T-helper 2 cell treated with Interferon-gamma antibody and Interleukin-4, amounts not matched to agents 5 μg/mL and 100 μg/mL, for 36 hours (primary cell): ENCODE results near the gene SLC1A7.

ENCODE experiments used
- DNase-seq: peaks from one replicate; pipeline ENCODE4 v3.0.0; 2021; ENCODE audit warnings: low spot score
- H3K27ac Mint-ChIP-seq: one replicate; pipeline ENCODE4 v1.8.0; 2021; ENCODE audit warnings: mild to moderate bottlenecking, mixed read lengths
- H3K27me3 Mint-ChIP-seq: one replicate; pipeline ENCODE4 v1.8.0; 2021; ENCODE audit warnings: low read depth, mixed read lengths
- H3K36me3 Mint-ChIP-seq: one replicate; pipeline ENCODE4 v1.8.0; 2021; ENCODE audit warnings: low read depth, mixed read lengths
- H3K4me1 Mint-ChIP-seq: one replicate; pipeline ENCODE4 v1.8.0; 2021; ENCODE audit warnings: low read depth, mixed read lengths
- H3K4me3 Mint-ChIP-seq: one replicate; pipeline ENCODE4 v1.8.0; 2022; ENCODE audit warnings: mild to moderate bottlenecking, moderate library complexity, mixed read lengths
- H3K9me3 Mint-ChIP-seq: one replicate; pipeline ENCODE4 v1.8.0; 2021; ENCODE audit warnings: mixed read lengths

Gene SLC1A7

GRCh38 chr1:53091841-53092645 is 50.4 kb downstream of the SLC1A7 start:
- H3K4me1 Mint-ChIP-seq: no peaks in the 10 kb centered on the region
- H3K9me3 Mint-ChIP-seq: no peaks in the 10 kb centered on the region
- H3K27ac Mint-ChIP-seq: no peak overlapping the region
- no peak overlapping the region for H3K4me3 Mint-ChIP-seq
- H3K36me3 Mint-ChIP-seq: no peaks in the 10 kb centered on the region
- no peak for DNase-seq
- H3K27me3 Mint-ChIP-seq: no peaks in the 10 kb centered on the region

GRCh38 chr1:53090227-53091147 is 52.0 kb downstream of the SLC1A7 start:
- Mint-ChIP-seq H3K36me3 (no peaks in the 10 kb centered on the region), H3K4me1 (no peaks in the 10 kb centered on the region), H3K27ac (no peak overlapping the region), H3K4me3 (no peak overlapping the region), H3K9me3 (no peaks in the 10 kb centered on the region), H3K27me3 (no peaks in the 10 kb centered on the region)
- no peak for DNase-seq

DNA sequence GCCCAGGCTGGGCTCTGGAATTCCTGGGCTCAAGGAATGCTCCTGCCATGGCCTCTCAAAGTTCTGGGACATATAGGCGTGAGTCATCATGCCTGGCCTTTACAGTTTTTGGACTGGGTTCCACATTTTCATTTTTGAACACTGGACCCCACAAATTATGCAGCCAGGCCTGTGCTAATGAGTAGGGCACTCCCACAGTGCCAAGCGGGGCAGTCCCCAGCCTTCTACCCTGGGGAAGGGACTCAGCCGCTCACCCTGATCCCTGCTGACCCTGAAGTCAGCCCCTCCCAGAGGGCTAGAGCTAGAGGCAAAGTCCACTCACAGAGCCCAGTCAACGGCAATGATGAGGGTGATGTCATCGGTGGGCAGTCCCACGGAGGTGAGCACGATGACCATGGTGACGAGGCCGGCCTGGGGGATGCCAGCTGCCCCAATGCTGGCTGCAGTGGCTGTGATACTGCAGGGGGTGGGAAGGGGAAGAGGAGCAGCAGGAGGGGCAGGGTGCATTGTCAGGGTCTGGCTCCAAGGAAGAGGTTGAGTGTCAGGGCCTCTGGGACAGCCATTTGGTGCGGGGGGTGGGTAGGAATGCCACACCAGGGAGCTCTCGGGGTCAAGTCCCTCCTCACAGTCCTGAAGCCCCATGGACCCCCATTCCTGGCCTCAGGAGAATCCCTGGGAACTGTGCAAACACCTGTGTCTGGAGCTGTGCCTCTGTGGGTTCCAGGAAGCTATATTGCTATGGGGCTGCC is 52.8 kb downstream of the SLC1A7 start:
- no peak overlapping the region for H3K27ac Mint-ChIP-seq

GRCh38 chr1:53088616-53089300 is 53.7 kb downstream of the SLC1A7 start:
- Mint-ChIP-seq H3K9me3 (no peaks in the 10 kb centered on the region), H3K4me1 (no peaks in the 10 kb centered on the region), H3K4me3 (no peak overlapping the region), H3K27me3 (no peaks in the 10 kb centered on the region), H3K36me3 (no peaks in the 10 kb centered on the region), H3K27ac (no peak overlapping the region)
- DNase-seq: no peak

More for the DNA sequence above, 52.8 kb downstream of the SLC1A7 start:
- Mint-ChIP-seq H3K4me1 (no peaks in the 10 kb centered on the region), H3K36me3 (no peaks in the 10 kb centered on the region), H3K4me3 (no peak overlapping the region), H3K9me3 (no peaks in the 10 kb centered on the region), H3K27me3 (no peaks in the 10 kb centered on the region)
- DNase-seq: no peak

GRCh38 chr1:53087332-53088285 is 54.8 kb downstream of the SLC1A7 start:
- Mint-ChIP-seq H3K27ac (no peak overlapping the region), H3K4me1 (no peaks in the 10 kb centered on the region), H3K4me3 (no peak overlapping the region), H3K9me3 (no peaks in the 10 kb centered on the region), H3K36me3 (no peaks in the 10 kb centered on the region), H3K27me3 (no peaks in the 10 kb centered on the region)
- no peak for DNase-seq

DNA sequence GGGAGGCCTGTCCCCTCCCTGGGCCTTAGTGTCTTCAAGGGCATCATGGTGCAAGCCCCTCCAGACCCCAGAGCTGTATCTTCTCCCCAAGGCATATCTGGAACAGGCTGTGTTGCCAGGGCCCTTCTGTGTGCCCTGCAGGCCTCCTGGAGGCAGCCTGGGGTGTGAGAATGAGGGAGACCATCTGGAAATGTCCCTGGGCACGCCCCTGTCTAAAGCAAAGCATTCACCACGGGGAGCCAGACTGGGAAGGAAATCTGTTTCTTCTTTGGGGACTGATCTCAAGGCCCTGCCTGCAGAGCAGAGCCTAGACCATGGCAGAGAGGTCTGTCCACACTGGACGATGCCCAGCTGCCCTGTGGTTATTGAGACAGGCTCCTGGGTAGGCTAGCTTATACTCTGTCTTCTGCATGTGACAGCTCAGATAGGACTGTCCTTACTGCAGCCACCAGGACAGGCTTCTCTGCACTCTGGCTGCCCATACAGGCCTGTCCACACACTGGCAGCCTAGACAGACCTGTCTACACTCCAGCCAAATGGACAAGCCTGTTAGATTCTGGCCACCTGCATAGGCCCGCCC is 55.9 kb downstream of the SLC1A7 start:
- no peaks in the 10 kb centered on the region for H3K36me3 Mint-ChIP-seq
- H3K4me3 Mint-ChIP-seq: no peak overlapping the region
- H3K4me1 Mint-ChIP-seq: no peaks in the 10 kb centered on the region
- H3K27me3 Mint-ChIP-seq: no peaks in the 10 kb centered on the region
- H3K9me3 Mint-ChIP-seq: no peaks in the 10 kb centered on the region
- H3K27ac Mint-ChIP-seq: no peak overlapping the region
- DNase-seq: no peak

DNA sequence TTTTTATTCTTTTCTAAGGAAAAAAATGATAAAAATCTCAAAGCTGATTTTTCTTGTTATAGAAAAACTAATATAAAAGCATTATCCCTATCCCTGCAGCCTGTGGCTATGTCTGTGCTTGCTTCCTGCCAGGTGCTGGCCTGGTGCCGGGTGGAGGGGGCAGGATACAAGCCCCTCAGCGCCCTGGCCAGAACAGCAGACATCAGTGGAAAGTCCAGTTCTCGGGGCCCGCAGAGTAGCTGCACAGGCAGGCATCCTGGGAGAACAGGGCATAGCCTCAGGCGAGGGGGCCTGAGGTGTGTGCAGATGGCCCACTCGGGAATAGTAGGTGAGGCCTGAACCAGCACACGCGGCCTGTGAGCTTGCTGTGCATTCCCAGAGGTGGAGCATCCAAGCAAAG is 57.0 kb downstream of the SLC1A7 start:
- H3K4me1 Mint-ChIP-seq: no peaks in the 10 kb centered on the region
- no peak overlapping the region for H3K27ac Mint-ChIP-seq
- H3K4me3 Mint-ChIP-seq: no peak overlapping the region
- no peaks in the 10 kb centered on the region for H3K9me3 Mint-ChIP-seq
- DNase-seq: no peak
- H3K36me3 Mint-ChIP-seq: no peaks in the 10 kb centered on the region
- no peaks in the 10 kb centered on the region for H3K27me3 Mint-ChIP-seq

- H3K36me3 Mint-ChIP-seq: no peaks in the 10 kb centered on the region
- no peak overlapping the region for H3K27ac Mint-ChIP-seq
- no peaks in the 10 kb centered on the region for H3K27me3 Mint-ChIP-seq
- H3K4me3 Mint-ChIP-seq: no peak overlapping the region
- no peak for DNase-seq
- no peaks in the 10 kb centered on the region for H3K9me3 Mint-ChIP-seq
- no peaks in the 10 kb centered on the region for H3K4me1 Mint-ChIP-seq
Measured at GRCh38 chr1:53084589-53084971, 57.9 kb downstream of the SLC1A7 start.

DNA sequence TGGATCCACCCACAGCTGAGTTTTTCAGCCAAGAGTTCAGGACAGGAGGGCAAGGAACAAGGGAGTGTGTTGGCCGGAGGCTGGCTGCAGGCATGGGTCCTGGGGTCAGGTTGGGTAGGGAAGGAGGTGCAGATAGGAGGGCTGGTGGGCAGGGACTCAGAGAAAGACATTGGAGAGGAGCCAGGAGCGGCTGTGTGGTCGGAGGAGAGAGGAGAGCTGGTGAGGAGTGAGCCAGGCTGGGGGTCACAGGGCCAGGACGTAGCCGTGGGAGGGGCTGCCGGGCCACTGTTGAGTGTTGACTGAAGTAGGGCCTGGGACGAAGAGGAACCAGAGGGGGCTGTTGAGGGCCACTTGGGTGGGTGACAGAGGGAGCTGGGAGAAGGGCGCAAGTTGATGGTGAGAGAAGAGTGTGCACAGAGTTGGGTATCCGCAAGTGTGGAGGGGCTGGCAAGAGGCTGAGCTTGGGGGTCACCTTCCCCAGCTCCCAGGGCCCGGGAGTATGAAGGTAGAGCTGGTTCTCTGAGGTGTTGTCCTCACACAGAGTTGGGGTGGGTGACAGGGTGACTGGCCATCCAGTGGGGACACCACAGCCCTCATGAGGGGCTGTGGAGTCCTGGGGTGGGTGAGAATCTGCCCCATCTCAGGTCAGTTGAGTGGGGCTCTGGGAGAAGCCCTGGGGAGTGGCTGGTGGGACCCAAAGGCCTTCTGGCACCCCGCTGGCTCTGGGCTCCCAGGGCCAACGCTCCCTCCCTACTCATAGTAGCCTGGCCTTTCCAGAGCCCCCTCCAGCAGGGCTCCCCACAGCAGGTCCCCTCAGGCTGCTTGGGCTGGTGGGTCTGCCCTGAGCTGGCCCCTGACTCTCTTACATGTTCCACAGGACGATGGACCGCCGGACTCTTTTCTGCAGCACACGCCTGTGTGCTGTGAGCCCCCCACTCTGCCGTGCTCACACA is 58.5 kb downstream of the SLC1A7 start:
- Mint-ChIP-seq H3K4me3 (no peak overlapping the region), H3K4me1 (no peaks in the 10 kb centered on the region), H3K9me3 (no peaks in the 10 kb centered on the region), H3K36me3 (no peaks in the 10 kb centered on the region), H3K27ac (no peak overlapping the region), H3K27me3 (no peaks in the 10 kb centered on the region)
- no peak for DNase-seq

GRCh38 chr1:53082826-53083455 is 59.5 kb downstream of the SLC1A7 start:
- DNase-seq: no peak
- no peak overlapping the region for H3K4me3 Mint-ChIP-seq
- H3K9me3 Mint-ChIP-seq: no peaks in the 10 kb centered on the region
- H3K36me3 Mint-ChIP-seq: no peaks in the 10 kb centered on the region
- no peaks in the 10 kb centered on the region for H3K4me1 Mint-ChIP-seq
- no peak overlapping the region for H3K27ac Mint-ChIP-seq
- no peaks in the 10 kb centered on the region for H3K27me3 Mint-ChIP-seq

- no peak for DNase-seq
- no peaks in the 10 kb centered on the region for H3K4me1 Mint-ChIP-seq
- no peaks in the 10 kb centered on the region for H3K36me3 Mint-ChIP-seq
- H3K27ac Mint-ChIP-seq: no peak overlapping the region
- H3K27me3 Mint-ChIP-seq: no peaks in the 10 kb centered on the region
- H3K9me3 Mint-ChIP-seq: no peaks in the 10 kb centered on the region
- H3K4me3 Mint-ChIP-seq: no peak overlapping the region
Measured at GRCh38 chr1:53081384-53082066, 60.9 kb downstream of the SLC1A7 start.
